ENCODE measurements around the gene FAM9A.

DNA sequence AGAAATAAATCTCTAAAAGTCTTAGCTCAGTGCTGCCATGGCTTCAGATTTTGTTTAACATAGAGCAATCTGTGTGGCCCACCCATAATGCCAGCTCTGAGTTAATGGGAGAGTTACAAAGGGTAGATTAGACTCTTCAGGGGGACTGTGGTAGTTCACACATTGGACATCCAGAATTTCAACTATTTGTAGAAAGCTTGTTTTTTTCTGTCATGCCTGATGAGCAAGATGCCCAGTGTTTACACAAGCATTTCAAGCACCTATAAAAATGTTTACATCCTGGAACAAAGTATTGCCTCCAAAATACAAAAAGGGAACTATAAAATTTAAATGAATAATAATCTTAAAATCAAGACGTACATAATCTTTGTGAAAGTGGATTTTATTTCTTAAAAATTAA lies 43.0 kb upstream of the FAM9A start:
- TF ChIP-seq MAFF (IDR thresholded peaks at IDR 0.05; ENCODE audit: low read depth, low read length) (no peak), RXRA (CRISPR knock-in tag; IDR thresholded peaks at IDR 0.05) (no peak), REPIN1 (CRISPR knock-in tag; IDR thresholded peaks at IDR 0.05; ENCODE audit: borderline replicate concordance, low read depth) (no peak), SRF (IDR thresholded peaks at IDR 0.05; ENCODE audit: low read depth, low read length) (no peak), KDM6A (CRISPR knock-in tag; IDR thresholded peaks at IDR 0.05; ENCODE audit: low read depth) (no peak), DNMT3B (CRISPR knock-in tag; conservative IDR thresholded peaks at IDR 0.05) (no peak), GABPA (IDR thresholded peaks at IDR 0.05; ENCODE audit: low read depth, low read length) (no peak), GABPA (CRISPR knock-in tag; IDR thresholded peaks at IDR 0.05; ENCODE audit: low read depth) (no peak), HCFC1 (IDR thresholded peaks at IDR 0.05; ENCODE audit: low read depth, low read length) (no peak), KDM3A (CRISPR knock-in tag; IDR thresholded peaks at IDR 0.05; ENCODE audit: low read depth) (no peak)
- TF ChIP-seq, protein P1, sequence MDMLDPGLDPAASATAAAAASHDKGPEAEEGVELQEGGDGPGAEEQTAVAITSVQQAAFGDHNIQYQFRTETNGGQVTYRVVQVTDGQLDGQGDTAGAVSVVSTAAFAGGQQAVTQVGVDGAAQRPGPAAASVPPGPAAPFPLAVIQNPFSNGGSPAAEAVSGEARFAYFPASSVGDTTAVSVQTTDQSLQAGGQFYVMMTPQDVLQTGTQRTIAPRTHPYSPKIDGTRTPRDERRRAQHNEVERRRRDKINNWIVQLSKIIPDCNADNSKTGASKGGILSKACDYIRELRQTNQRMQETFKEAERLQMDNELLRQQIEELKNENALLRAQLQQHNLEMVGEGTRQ (IDR thresholded peaks at IDR 0.05; ENCODE audit: low read depth, low read length), result no peak
- TF ChIP-seq, protein P1 (CRISPR knock-in tag; IDR thresholded peaks at IDR 0.05; ENCODE audit: borderline replicate concordance), result no peak
- TF ChIP-seq, protein P2, sequence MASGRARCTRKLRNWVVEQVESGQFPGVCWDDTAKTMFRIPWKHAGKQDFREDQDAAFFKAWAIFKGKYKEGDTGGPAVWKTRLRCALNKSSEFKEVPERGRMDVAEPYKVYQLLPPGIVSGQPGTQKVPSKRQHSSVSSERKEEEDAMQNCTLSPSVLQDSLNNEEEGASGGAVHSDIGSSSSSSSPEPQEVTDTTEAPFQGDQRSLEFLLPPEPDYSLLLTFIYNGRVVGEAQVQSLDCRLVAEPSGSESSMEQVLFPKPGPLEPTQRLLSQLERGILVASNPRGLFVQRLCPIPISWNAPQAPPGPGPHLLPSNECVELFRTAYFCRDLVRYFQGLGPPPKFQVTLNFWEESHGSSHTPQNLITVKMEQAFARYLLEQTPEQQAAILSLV (CRISPR knock-in tag; IDR thresholded peaks at IDR 0.05; ENCODE audit: borderline replicate concordance), result no peak

Measured in HepG2 (cell line).